SK-N-SH treated with all-trans-retinoic acid at 6 μM for 48 hours (cell line): ENCODE results near the gene CHMP1B.

Experiments used
- ATAC-seq: fragments of 200-7000 bp; cut with Tn5 transposase; 3 replicates; pipeline ENCODE4 v1.9.1; 2020; ENCODE audit warnings: mild to moderate bottlenecking, moderate library complexity
- ARNTL ChIP-seq: fragments of 450-650 bp; formaldehyde crosslinking; IDR thresholded peaks from 2 replicates; pipeline ENCODE4 v1.5.0; 2020; ENCODE audit warnings: low read depth, mild to moderate bottlenecking, moderate library complexity, borderline replicate concordance
- BACH2 ChIP-seq: fragments of 250-450 bp; sonication (Bioruptor Pico); IDR thresholded peaks from 2 replicates; pipeline ENCODE4 v1.9.0; 2021; ENCODE audit warnings: mild to moderate bottlenecking, borderline replicate concordance
- CSDC2 ChIP-seq: fragments of 250-450 bp; sonication (Bioruptor Pico); IDR thresholded peaks from 2 replicates; pipeline ENCODE4 v1.5.0; 2020; ENCODE audit warnings: mild to moderate bottlenecking, moderate library complexity
- GLIS3 ChIP-seq: fragments of 250-450 bp; sonication (Bioruptor Pico); IDR thresholded peaks from 2 replicates; pipeline ENCODE4 v1.5.0; 2020; ENCODE audit warnings: mild to moderate bottlenecking, moderate library complexity
- ISL1 ChIP-seq: fragments of 250-450 bp; sonication (Bioruptor Pico); IDR thresholded peaks from 2 replicates; pipeline ENCODE4 v2.1.2; 2022; ENCODE audit warnings: mild to moderate bottlenecking, moderate library complexity
- OSR1 ChIP-seq: fragments of 250-450 bp; sonication (Bioruptor Pico); IDR thresholded peaks from 2 replicates; pipeline ENCODE4 v1.8.0; 2022; ENCODE audit warnings: moderate library complexity, mild to moderate bottlenecking, inconsistent platforms
- PPARA ChIP-seq: fragments of 250-450 bp; sonication (Bioruptor Pico); IDR thresholded peaks from 2 replicates; pipeline ENCODE4 v1.5.0; 2020; ENCODE audit warnings: mild to moderate bottlenecking, borderline replicate concordance
- RARB ChIP-seq: fragments of 250-450 bp; sonication (Bioruptor Pico); IDR thresholded peaks from 2 replicates; pipeline ENCODE4 v1.8.0; 2021; ENCODE audit warnings: mild to moderate bottlenecking, moderate library complexity
- TCF4 ChIP-seq: fragments of 250-450 bp; sonication (Bioruptor Pico); IDR thresholded peaks from 2 replicates; pipeline ENCODE4 v1.8.0; 2021; ENCODE audit warnings: mild to moderate bottlenecking, moderate library complexity, borderline replicate concordance
- TOX ChIP-seq: fragments of 250-450 bp; sonication (Bioruptor Pico); IDR thresholded peaks from 2 replicates; pipeline ENCODE4 v1.8.0; 2021; ENCODE audit warnings: mild to moderate bottlenecking, moderate library complexity, borderline replicate concordance
- TSHZ2 ChIP-seq: fragments of 250-450 bp; sonication (Bioruptor Pico); IDR thresholded peaks from 2 replicates; pipeline ENCODE4 v1.5.0; 2020; ENCODE audit warnings: mild to moderate bottlenecking, moderate library complexity
- ZFP3 ChIP-seq: fragments of 250-450 bp; sonication (Bioruptor Pico); IDR thresholded peaks from 2 replicates; pipeline ENCODE4 v1.5.0; 2020; ENCODE audit warnings: mild to moderate bottlenecking, moderate library complexity
- ZFP30 ChIP-seq: fragments of 450-650 bp; formaldehyde crosslinking; IDR thresholded peaks from 2 replicates; pipeline ENCODE4 v1.5.0; 2022; ENCODE audit warnings: mild to moderate bottlenecking, moderate library complexity
- ZNF565 ChIP-seq: fragments of 450-650 bp; formaldehyde crosslinking; conservative IDR thresholded peaks from 2 replicates; pipeline ENCODE4 v1.5.0; 2020; ENCODE audit warnings: low read depth, mild to moderate bottlenecking, moderate library complexity
- ZNF70 ChIP-seq: fragments of 450-650 bp; formaldehyde crosslinking; IDR thresholded peaks from 2 replicates; pipeline ENCODE4 v1.5.0; 2020; ENCODE audit warnings: mild to moderate bottlenecking, moderate library complexity
- ZNF8 ChIP-seq: fragments of 450-650 bp; formaldehyde crosslinking; IDR thresholded peaks from 2 replicates; pipeline ENCODE4 v1.5.0; 2020; ENCODE audit warnings: mild to moderate bottlenecking, moderate library complexity
- TF ChIP-seq, protein P1 (sequence below): fragments of 250-450 bp; sonication (Bioruptor Pico); IDR thresholded peaks from 2 replicates; pipeline ENCODE4 v1.8.0; 2020; ENCODE audit warnings: mild to moderate bottlenecking, moderate library complexity, borderline replicate concordance

The CHMP1B gene

GRCh38 chr18:11902522-11903292, 51.5 kb downstream of the CHMP1B start:
- no peak for TF ChIP-seq ZFP30
- TF ChIP-seq ARNTL, result no peak
- TF ChIP-seq CSDC2 (CRISPR knock-in tag), result no peak
- no peak for TF ChIP-seq TOX
- TF ChIP-seq GLIS3 (CRISPR knock-in tag), result no peak
- no peak for TF ChIP-seq OSR1
- no peak for TF ChIP-seq ZNF8
- no peak for TF ChIP-seq RARB (CRISPR knock-in tag)
- no peak for TF ChIP-seq ISL1 (CRISPR knock-in tag)
- no peak for TF ChIP-seq ZFP3 (CRISPR knock-in tag)
- no peak for TF ChIP-seq TCF4
- TF ChIP-seq, protein P1, sequence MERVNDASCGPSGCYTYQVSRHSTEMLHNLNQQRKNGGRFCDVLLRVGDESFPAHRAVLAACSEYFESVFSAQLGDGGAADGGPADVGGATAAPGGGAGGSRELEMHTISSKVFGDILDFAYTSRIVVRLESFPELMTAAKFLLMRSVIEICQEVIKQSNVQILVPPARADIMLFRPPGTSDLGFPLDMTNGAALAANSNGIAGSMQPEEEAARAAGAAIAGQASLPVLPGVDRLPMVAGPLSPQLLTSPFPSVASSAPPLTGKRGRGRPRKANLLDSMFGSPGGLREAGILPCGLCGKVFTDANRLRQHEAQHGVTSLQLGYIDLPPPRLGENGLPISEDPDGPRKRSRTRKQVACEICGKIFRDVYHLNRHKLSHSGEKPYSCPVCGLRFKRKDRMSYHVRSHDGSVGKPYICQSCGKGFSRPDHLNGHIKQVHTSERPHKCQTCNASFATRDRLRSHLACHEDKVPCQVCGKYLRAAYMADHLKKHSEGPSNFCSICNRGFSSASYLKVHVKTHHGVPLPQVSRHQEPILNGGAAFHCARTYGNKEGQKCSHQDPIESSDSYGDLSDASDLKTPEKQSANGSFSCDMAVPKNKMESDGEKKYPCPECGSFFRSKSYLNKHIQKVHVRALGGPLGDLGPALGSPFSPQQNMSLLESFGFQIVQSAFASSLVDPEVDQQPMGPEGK (CRISPR knock-in tag), result no peak
- TF ChIP-seq BACH2 (CRISPR knock-in tag), result no peak
- TF ChIP-seq TSHZ2 (CRISPR knock-in tag), result no peak
- TF ChIP-seq ZNF70 (CRISPR knock-in tag), result no peak
- TF ChIP-seq PPARA, result no peak
- TF ChIP-seq ZNF565 (CRISPR knock-in tag), result no peak

More at GRCh38 chr18:11902522-11903292, 51.5 kb downstream of the CHMP1B start:
- ATAC-seq, result no peak
